HG02623 (cell line): Measurements from ENCODE around the gene ZNF57.
"Not testable (repeated sequence)": the region's sequence is repeated elsewhere in the genome, so short reads cannot be mapped to it uniquely, and the experiment has no call there.

Experiments used
- ATAC-seq: cut with Tn5 transposase; IDR thresholded peaks from one replicate; pipeline ENCODE4 v1.9.1; 2021; ENCODE audit warnings: moderate library complexity; ENCODE audit not compliant: unreplicated experiment

ZNF57 gene

GRCh38 chr19:2950286-2951124, 49.8 kb downstream of the ZNF57 start:
- peak; percentile 93 for ATAC-seq

GRCh38 chr19:2952953-2953481, 52.3 kb downstream of the ZNF57 start:
- ATAC-seq: no peak

DNA sequence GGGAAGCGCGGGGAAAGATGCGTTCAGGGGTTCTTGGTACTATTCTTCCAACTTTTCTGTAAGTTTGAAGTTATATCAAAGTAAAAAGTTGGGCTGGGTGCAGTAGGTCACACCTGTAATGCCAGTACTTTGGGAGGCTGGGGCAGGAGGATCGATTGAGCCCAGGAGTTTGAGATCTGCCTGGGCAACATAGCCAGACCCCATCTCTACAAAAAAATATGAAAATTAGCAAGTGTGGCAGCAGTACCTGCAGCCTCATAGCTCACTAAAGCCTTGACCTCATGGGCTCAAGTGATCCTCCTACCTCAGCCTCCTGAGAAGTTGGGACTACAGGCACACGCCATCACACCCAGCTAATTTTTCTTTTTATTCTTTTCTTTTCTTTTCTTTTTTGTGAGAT, 56.4 kb downstream of the ZNF57 start:
- no peak for ATAC-seq

DNA sequence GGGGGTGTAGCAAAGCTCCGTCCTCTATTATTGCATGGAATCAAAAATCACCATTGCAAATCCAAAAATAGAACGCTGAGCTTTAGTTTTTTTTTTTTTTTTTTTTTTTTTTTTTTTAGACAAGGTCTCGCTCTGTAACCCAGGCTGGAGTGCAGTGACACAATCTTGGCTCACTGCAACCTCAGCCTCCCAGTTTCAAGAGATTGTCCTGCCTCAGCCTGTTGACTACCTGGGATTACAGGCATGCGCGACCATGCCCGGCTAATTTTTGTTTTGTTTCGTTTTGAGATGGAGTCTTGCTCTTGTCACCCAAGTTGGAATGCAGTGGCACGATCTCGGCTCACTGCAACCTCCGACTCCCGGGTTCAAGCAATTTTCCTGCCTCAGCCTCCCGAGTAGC, 59.4 kb downstream of the ZNF57 start:
- no peak for ATAC-seq

GRCh38 chr19:2962018-2962670, 61.4 kb downstream of the ZNF57 start:
- no peak for ATAC-seq

DNA sequence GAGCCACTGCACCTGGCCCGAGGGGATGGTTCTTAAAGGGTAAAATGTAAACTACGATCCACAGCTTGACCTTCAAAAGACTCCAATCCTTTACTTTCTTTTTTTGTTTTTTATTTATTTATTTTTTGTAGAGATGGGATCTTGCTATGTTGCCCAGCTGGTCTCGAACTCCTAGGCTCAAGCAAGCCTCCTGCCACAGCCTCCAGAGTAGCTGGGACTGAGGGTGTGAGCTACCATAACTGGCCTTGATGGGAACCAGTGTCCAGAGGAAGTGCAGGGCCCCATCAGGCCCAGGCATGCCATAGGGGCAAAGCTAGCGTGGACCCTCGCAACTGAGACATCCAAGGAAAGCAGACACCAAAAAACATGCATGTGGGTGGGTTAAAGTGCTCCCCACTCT, 62.4 kb downstream of the ZNF57 start:
- no peak for ATAC-seq

DNA sequence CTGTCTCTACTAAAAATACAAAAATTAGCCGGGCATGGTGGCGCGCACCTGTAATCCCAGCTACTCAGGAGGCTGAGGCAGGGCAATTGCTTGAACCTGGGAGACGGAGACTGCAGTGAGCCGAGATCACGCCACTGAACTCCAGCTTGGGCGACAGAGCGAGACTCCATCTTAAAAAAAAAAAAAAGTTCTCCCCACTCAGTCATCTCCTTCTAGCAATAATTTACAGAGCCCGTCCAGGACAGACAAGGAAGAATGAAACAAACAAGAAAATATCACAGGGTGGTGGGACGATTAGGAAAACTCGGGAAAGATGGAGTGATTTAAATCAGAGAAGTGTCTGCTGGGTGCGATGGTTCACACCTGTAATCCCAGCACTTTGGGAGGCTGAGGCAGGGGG, 62.9 kb downstream of the ZNF57 start:
- not testable (repeated sequence) for ATAC-seq

- no peak for ATAC-seq
Observed at GRCh38 chr19:2964874-2965273, 64.1 kb downstream of the ZNF57 start.

- no peak for ATAC-seq
Observed at GRCh38 chr19:2967972-2968371, 67.2 kb downstream of the ZNF57 start.
